ENCODE measurements around the gene OMG. TPM values are rescaled to one million over a fixed set of nuclear protein-coding genes. Genes with fewer than 3 reads are reported as not detected.

The OMG gene
- total RNA-seq, 4 donors from 2014 or later = 0.76 TPM; not detected in 3

DNA sequence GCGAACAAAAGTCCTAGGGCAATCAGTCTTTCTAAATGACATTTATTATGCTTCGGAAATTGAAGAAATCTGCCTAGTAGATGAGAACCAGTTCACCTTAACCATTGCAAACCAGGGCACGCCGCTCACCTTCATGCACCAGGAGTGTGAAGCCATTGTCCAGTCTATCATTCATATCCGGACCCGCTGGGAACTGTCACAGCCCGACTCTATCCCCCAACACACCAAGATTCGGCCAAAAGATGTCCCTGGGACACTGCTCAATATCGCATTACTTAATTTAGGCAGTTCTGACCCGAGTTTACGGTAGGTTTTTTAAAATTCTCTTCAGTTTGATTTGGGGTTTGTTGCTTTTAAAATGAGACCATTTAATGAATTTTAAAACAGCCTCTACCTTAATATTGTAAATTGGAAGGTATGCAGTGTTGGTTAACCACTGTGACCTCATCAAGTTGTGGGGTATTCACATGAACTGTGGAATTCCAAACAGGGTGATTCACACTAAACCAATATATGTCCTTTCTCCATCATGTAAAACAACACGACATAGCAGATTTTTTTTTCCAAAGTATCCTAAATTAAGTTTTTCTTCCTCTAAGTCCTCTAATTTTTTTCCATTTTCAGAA, 30.6 kb upstream of the OMG start:
- 91 to 95% methylated on average over 11 to 12 of the region's 12 CpGs for WGBS, 2 donors
- DNase-seq = no peak
- Histone ChIP-seq H3K4me3 (no peak overlapping the region), H3K27ac (no peak overlapping the region), H3K36me3 (peaks cover 0 to 37% (median 0%) of the 10 kb centered on the region in 3 donors), H3K9me3 (no peaks in the 10 kb centered on the region), H3K4me1 (no peaks in the 10 kb centered on the region), H3K27me3 (no peaks in the 10 kb centered on the region)
- intact Hi-C loops (cut with DNase I) = no loop called here
- no peak for TF ChIP-seq POLR2A (IDR thresholded peaks at IDR 0.05)
- TF ChIP-seq, protein P1, sequence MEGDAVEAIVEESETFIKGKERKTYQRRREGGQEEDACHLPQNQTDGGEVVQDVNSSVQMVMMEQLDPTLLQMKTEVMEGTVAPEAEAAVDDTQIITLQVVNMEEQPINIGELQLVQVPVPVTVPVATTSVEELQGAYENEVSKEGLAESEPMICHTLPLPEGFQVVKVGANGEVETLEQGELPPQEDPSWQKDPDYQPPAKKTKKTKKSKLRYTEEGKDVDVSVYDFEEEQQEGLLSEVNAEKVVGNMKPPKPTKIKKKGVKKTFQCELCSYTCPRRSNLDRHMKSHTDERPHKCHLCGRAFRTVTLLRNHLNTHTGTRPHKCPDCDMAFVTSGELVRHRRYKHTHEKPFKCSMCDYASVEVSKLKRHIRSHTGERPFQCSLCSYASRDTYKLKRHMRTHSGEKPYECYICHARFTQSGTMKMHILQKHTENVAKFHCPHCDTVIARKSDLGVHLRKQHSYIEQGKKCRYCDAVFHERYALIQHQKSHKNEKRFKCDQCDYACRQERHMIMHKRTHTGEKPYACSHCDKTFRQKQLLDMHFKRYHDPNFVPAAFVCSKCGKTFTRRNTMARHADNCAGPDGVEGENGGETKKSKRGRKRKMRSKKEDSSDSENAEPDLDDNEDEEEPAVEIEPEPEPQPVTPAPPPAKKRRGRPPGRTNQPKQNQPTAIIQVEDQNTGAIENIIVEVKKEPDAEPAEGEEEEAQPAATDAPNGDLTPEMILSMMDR (IDR thresholded peaks at IDR 0.05) = no peak

DNA sequence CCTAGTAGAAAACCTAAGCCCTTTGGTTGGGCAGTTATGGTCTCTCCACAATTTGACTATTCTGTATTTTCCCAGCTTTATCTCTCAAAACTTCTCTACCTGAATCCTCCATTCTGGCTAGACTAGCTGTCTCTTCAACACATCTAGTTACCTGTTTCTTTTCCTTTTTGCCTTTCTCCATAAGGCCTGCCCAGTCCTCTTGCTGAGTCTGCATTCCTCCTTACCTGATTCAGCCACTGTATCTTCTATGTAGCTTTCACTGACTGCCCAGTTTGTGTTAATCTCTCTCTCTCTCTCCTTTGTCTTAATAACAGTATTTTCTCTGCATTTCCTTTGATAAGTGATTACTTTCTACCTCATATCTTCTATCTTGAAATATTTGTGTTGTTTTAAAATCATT, 26.5 kb upstream of the OMG start:
- no peak overlapping the region for H3K27ac ChIP-seq
- no peaks in the 10 kb centered on the region for H3K9me3 ChIP-seq
- TF ChIP-seq, protein P1 (IDR thresholded peaks at IDR 0.05) = no peak
- no peak for TF ChIP-seq POLR2A (IDR thresholded peaks at IDR 0.05)
- no peak overlapping the region for H3K4me3 ChIP-seq
- intact Hi-C loops (cut with DNase I) = no loop called here
- no peaks in the 10 kb centered on the region for H3K27me3 ChIP-seq
- H3K36me3 ChIP-seq = peaks cover 0 to 29% (median 0%) of the 10 kb centered on the region in 3 donors
- no peak for DNase-seq
- no peaks in the 10 kb centered on the region for H3K4me1 ChIP-seq

DNA sequence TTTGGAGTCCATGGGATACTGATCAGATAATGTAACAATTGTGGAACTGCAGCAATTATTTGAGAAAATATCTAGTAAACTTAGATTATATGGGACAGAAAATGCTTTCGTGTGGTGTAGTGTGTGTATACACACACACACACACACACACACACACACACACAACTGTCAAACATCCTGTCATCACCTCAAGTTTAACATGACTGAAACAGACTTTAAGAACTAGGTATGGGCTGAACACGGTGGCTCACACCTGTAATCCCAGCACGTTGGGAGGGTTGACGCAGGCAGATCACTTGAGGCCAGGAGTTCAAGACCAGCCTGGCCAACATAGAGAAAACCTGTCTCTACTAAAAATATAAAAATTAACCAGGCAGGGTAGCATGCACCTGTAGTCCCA, 24.9 kb upstream of the OMG start:
- H3K4me3 ChIP-seq = no peak overlapping the region
- H3K27ac ChIP-seq = peak overlapping the region in 1 of 4 donors; percentile 64
- no peaks in the 10 kb centered on the region for H3K27me3 ChIP-seq
- H3K9me3 ChIP-seq = no peaks in the 10 kb centered on the region
- no peak for TF ChIP-seq POLR2A (IDR thresholded peaks at IDR 0.05)
- TF ChIP-seq, protein P1 (IDR thresholded peaks at IDR 0.05) = no peak
- H3K4me1 ChIP-seq = peaks cover 0 to 6% (median 0%) of the 10 kb centered on the region in 3 donors
- WGBS, 2 donors = 80 to 81% methylated on average over 3 to 4 of the region's 4 CpGs
- peaks cover 0 to 16% (median 0%) of the 10 kb centered on the region in 3 donors for H3K36me3 ChIP-seq
- DNase-seq = no peak
- intact Hi-C loops (cut with DNase I) = no loop called here

DNA sequence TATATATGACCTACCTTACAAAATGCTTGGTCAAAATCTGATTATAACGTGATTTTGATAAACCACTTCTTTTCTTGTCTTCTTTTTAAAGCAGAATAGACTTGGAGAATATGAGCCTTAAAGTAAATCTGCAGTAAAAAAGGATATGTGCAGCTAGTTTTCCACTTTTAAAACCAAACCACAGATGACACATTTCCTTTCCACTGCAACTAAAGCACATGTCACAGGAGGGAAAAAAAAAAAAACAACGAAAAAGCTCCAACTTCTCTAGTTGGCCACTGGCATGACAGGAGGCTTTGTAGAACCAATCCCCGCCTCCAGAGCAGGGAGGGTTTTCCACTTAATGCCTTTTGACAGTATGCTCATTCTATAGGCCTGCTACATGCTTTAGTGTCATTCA, 24.4 kb upstream of the OMG start, which contains the start of gene EVI2A:
TSS of gene EVI2A (minus strand) at position 142 of the 400 bp plus-strand sequence. CDS start 2,609 bp downstream, outside the sequence.
- Histone ChIP-seq H3K36me3 (peaks cover 0 to 11% (median 0%) of the 10 kb centered on the region in 3 donors), H3K27ac (peak within 1 kb of the TSS in 3 of 4 donors; percentile 64 to 66 (median 64)), H3K27me3 (no peaks in the 10 kb centered on the region), H3K9me3 (no peaks in the 10 kb centered on the region), H3K4me3 (peak within 1 kb of the TSS in 3 of 4 donors; percentile 14 to 49 (median 32)), H3K4me1 (peaks cover 0 to 6% (median 0%) of the 10 kb centered on the region in 3 donors)
- intact Hi-C loops (cut with DNase I) = no loop called here
- TF ChIP-seq POLR2A (IDR thresholded peaks at IDR 0.05) = peak in 2 of 4 donors; percentile 12 to 63
- TF ChIP-seq, protein P1 (IDR thresholded peaks at IDR 0.05) = no peak
- WGBS, 2 donors = 53 to 62% methylated on average over 3 of the region's 3 CpGs
- DNase-seq = no peak

DNA sequence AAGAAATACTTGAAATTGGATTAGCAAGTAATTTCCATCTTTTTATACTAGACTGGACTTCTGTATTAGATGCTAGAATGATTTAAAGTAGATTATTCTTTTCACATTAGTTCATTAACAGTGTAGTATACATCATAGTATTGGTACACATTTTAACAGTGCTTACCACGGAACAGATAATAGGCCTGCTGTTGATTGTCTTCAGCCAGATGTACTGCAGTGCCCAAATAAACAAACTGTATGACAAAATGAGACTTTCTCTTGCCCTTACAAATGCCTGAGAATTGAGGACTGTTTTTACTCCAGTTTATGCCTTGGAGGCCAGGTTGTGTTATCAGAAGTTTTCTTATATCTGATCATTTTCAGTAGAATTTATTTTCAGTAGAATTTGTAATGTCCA, 23.8 kb upstream of the OMG start:
- Histone ChIP-seq H3K36me3 (peaks cover 0 to 4% (median 0%) of the 10 kb centered on the region in 3 donors), H3K9me3 (no peaks in the 10 kb centered on the region), H3K4me1 (peaks cover 0 to 6% (median 0%) of the 10 kb centered on the region in 3 donors), H3K4me3 (peak overlapping the region in 3 of 4 donors; percentile 14 to 49 (median 32)), H3K27ac (peak overlapping the region in 3 of 4 donors; percentile 64 to 66 (median 64)), H3K27me3 (no peaks in the 10 kb centered on the region)
- intact Hi-C loops (cut with DNase I) = no loop called here
- DNase-seq = no peak
- 53 to 60% methylated on average over 1 of the region's 1 CpG for WGBS, 2 donors
- TF ChIP-seq POLR2A (IDR thresholded peaks at IDR 0.05) = no peak
- TF ChIP-seq, protein P1 (IDR thresholded peaks at IDR 0.05) = no peak

All from esophagus squamous epithelium (tissue), 5 donors.